ENCODE data around the gene PHF2. TPM values are rescaled to one million over a fixed set of nuclear protein-coding genes. Genes with fewer than 3 reads are reported as not detected.

The PHF2 gene
- total and polyA plus RNA-seq, 2 experiments from 2014 or later = 4.3 to 11.8 TPM

Small RNA genes lying within 50 kb of the gene (microRNA-seq; reads per million reads assigned to microRNA genes)
- gene MIR548AU = not detected

Other genes with a start within 250 kb of the PHF2 start
- gene FAM120A, start 124.9 kb upstream of the PHF2 start, total RNA-seq (2014; rRNA removed; shearing (Covaris generic)) = 47.9 and 52.5 TPM in 2 replicates
- gene FAM120A, start 124.9 kb upstream of the PHF2 start, polyA plus RNA-seq (2016; fragmentation: Nextera tagmentation; extraction: Ambion mirVana) = 28.2 and 29.9 TPM in 2 replicates
- 38.1 and 40.4 TPM in 2 replicates for gene FAM120AOS, start 123.0 kb upstream of the PHF2 start, total RNA-seq (2014; rRNA removed; shearing (Covaris generic))
- 27.5 and 31.5 TPM in 2 replicates for gene FAM120AOS, start 123.0 kb upstream of the PHF2 start, polyA plus RNA-seq (2016; fragmentation: Nextera tagmentation; extraction: Ambion mirVana)